GM21619 (cell line): ENCODE results near the gene CHST13.

Source experiments
- ATAC-seq: cut with Tn5 transposase; IDR thresholded peaks from one replicate; pipeline ENCODE4 v1.9.1; 2021; ENCODE audit not compliant: unreplicated experiment

CHST13 gene

GRCh38 chr3:126487151-126487771 is 36.7 kb upstream of the CHST13 start:
- no peak for ATAC-seq

GRCh38 chr3:126488185-126488584 is 35.8 kb upstream of the CHST13 start:
- no peak for ATAC-seq

DNA sequence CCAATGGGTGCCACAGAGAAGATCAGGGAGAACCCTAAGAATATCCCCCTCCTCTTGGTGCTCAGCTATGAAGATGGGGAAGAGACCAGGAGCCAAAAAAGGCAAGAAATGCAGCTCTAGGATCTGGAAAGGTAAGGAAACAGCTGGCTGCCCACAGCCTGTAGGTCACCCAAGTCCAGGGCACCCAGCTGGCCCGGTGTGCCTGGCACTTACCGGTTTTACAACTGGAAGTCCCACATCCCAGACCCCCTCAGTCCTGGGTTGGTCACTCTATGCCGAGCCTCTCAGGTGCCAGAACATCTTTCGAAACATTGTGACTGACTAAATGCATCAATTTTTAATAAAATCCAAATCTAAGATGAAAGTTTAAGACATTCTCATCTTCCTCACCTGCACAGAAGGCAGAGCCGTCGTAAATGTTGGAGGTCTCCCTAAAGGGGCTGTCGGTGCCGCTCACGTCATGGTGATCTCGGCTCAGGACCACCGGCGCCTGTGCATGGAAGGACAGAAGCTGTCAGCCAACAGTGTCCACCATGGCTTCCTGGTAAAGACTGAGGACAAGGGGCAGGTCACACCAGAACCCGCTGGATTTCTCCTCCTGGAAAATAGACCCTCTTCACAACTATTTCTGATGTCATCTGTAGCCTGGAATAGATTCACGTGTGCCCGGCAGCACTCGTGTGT is 34.9 kb upstream of the CHST13 start:
- ATAC-seq: no peak

DNA sequence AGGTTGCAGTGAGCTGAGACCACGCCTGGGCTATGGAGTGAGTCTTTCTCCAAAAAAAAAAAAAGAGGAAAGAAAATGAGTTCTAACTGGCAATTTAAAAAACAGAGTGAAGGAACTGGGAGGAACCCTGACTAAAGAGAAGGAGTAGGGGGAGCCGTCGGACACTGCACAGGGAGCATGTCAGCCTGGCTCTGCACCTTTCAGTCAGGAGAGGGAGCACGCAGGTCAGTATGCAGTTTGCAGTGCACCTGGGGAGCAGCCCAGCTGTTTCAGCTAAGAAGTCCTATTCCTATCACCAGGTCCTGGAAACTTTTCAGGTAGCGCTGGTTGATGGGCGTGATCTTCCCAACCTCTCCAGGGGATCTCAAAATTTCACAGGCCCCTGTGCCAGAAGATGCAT is 33.3 kb upstream of the CHST13 start:
- ATAC-seq: no peak

GRCh38 chr3:126491221-126492013 is 32.5 kb upstream of the CHST13 start:
- no peak for ATAC-seq

GRCh38 chr3:126493051-126493450 is 30.9 kb upstream of the CHST13 start:
- no peak for ATAC-seq

DNA sequence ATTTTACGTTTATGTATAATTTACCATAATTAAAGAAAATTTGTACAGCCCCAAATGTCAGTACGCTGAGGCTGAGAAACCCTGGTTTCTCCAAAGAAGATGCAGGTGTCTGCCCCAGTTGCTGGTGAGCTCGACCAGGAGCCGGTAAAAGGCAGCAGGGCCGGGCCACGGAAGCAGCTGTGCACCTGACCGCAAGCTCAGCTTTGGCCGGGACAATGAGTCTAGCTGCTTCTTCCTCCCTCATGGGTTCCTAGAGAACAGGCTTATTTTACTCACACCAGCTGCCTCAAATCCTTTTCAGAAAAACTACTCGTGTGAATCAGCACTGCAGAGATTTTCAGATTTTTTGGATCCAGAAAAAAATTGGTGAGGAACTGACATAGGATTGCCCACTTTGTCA is 30.2 kb upstream of the CHST13 start:
- ATAC-seq: no peak

DNA sequence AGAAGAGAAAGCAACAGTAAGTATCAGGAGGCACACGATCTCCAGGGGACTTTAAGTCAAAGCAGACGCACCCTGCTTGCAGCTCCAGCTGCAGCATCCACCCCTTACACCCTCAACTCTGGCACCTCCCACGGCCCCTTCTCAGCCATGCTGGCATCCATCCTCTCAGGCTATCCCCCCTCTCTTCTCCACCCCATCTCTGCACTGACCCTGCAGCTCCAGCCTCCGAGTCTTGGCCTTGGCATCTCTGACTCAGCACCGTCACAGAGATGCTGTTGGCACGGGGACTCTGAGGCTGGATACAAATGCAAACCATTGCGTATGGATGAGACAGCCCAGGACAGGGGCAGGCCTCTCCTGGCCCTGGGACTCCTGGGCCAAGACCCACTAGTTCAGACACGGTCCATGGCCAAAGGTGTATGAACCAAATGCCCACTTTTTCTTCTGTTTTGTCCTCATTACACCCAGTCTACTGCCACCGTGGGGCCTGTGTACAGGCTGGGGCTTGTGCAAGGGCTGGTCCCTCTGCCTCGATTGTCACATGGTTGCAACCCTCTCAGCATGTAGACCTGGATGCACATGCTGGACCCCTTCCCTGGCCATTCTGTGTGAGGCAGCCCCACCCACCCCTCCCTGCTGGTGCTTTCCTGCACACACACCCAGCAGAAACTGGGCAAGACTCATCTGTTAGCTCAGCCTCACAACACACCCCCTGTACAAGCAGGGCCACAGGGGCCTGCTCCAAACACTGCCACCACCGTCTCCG is 29.6 kb upstream of the CHST13 start:
- ATAC-seq: no peak

- ATAC-seq: no peak
These were observed 29.1 kb upstream of the CHST13 start for GRCh38 chr3:126494970-126495230.

DNA sequence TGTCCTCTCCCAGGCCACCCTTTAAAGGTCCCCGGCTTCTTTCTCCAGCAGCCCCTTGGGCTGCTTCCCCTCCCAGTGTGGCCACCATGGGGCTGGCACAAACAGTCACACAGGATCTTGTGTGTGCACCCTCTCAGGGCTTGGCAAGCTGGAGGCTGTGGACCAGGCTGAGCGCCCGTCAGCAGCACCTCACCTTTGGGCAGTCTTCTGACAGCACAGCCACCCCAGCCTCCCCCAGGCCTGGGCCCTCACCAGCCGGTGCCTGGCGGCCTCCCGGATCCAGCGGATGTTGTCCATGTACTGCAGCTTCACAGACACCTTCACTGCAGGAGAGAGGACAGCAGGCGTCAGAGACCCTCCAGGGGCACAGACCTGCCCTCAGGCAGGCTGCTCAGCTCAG is 28.2 kb upstream of the CHST13 start:
- ATAC-seq: no peak

DNA sequence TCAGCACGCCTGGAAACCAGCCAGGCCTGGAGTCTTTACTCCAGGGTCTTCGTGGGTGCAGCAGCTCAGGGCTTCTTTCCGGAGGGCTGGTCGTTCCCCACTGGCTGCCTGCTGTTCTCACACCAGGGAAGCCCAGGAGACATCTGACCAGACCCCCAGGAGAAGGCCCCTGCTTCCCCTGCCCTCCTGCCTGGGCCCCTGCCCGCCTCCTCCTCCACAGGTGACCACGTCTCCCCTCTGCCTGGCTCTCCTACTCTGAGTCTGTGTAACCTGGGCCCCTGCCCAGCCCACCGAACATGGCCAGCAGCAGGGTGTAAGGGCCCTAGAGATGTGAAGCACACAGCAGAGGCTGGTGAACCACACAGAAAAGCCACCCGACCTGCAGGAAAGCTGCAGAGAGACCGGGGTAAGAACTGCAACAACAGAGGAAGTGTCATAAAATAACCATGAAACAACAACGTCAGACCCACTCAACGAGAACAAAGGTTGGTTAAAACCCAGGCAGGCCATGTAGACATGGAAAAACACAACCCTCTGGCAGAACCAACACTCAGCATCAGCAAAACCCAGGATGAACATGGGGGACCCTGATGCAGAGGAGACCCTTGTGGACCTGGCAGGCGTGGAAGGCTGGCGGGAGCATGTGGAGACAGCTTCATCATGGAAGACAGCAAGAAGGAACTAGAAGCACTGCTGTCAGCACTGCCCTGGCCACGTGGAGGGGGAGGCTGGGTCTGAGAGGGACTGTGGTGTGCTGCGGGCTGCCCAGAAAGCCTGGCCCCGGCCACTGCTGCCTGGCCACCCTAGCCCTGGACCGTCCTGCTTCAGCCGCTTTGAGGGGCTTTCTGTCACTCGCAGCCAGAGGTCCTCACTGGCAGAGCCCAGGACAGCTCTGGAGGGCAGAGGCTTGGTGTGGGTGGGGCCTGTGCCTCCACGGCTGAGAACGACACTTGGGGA is 26.8 kb upstream of the CHST13 start:
- no peak for ATAC-seq

DNA sequence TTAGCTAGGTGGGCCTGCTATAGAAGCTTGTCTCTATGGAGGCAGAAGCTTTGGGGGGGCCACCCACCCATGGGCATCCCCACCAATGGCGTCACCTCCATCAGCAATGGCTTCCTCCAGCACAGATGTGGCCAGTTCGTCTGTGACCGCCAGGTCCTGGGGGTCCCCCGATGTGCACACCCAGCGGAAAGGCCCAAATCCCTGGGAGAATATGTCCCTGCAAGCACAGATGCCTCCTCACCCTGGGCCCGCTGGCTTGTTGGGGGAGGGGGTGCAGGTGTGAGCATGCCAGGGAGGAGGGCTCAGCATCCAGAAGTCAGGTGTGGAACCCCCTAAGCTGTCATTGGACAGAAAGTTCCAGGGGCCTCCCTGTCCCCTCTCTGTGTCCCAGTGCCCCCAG is 26.0 kb upstream of the CHST13 start:
- ATAC-seq: no peak

GRCh38 chr3:126498461-126498860 is 25.5 kb upstream of the CHST13 start:
- no peak for ATAC-seq

DNA sequence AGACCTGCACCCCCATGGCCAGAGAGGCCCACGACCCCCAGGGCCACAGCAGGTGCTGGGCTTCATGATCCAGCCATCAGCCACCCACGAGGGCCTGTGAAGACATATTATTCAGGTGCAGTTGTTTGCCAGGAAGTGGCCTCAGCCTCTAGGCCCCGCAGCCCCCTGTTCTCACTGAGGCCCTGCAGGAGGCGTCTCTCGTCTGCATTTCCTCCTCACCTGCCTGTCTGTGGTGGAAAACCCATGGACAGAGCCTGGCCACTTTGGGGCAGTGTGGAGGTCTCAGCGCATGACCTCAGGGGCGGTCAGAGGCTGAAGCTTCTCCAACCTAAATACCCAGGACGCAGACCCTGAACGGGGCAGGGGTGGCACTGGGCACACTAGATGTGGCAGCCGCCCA is 25.0 kb upstream of the CHST13 start:
- ATAC-seq: no peak

DNA sequence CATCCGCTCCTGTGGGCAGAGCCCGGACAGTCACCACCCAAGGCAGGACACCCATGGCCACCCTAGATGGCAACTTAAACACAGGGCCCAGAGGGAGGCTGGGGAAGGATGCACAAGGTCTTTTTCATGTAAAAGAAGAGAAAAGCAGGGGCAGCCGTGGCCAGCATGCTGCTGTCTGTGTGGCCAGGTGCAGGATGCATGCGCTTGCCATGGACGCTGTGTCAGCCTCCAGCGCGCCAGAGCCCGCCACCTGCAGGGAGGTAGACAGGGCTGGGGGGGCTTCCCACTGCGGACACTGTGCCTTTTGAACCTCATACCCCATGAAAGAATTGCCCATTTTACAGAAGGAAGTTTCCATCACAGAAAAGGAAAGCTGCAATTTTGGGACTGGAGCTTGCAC is 24.6 kb upstream of the CHST13 start:
- no peak for ATAC-seq

GRCh38 chr3:126500016-126500415 is 23.9 kb upstream of the CHST13 start:
- no peak for ATAC-seq

DNA sequence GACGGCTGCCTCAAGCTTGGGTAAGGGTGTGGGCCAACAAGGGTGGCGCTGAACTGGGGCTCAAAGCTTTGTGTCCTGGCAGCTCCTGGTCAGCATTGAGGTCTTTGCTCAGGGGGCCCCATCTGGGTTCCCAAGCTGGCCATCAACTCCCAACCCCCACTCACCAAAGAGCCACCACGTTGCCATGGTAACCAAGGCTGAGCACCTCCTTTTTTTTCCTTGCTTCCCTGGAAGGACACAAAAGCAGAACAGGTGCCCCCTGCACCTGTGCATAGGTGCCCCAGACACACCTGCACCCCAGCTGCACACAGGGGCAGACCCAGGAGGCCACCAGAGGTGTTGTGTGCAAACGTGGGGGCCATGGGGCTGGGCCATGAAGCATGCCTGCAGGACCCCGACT is 22.9 kb upstream of the CHST13 start:
- no peak for ATAC-seq

DNA sequence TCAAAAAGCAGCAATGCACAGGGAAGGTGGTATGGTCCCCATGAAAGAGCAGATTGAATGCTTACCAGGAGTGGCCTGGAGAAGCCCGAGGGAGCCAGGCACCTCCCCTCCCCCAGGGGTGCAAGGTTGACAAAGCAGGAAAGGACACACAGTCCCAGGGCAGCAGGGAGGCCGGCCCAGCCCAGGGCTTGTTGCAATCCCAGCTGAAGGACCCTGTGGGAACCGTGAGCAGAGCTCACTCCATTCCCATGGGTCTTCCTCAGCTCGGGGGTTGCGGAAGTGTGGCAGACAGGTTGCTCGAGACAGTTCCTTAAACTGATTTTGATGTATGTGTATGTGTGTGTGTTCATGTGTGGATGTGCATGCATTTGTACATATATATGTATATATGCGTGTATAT is 22.2 kb upstream of the CHST13 start:
- ATAC-seq: no peak

DNA sequence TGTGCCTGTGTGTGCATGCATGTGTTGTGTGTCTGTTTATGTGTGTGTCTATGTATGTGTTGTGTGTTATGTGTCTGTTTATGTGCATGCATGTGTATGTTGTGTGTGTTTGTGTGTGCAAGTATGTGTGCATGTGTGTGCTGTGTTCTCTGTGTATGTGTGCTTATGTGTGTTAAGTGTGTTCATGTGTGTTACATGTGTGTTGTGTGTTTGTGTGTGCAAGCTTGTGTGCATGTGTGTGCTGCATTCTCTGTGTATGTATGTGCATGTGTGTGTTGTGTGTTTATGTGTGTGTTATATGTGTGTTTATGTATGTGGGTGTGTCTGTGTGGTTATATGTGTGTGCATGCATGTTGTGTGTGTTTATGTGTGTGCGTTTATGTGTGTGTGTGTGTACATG is 21.3 kb upstream of the CHST13 start:
- no peak for ATAC-seq

DNA sequence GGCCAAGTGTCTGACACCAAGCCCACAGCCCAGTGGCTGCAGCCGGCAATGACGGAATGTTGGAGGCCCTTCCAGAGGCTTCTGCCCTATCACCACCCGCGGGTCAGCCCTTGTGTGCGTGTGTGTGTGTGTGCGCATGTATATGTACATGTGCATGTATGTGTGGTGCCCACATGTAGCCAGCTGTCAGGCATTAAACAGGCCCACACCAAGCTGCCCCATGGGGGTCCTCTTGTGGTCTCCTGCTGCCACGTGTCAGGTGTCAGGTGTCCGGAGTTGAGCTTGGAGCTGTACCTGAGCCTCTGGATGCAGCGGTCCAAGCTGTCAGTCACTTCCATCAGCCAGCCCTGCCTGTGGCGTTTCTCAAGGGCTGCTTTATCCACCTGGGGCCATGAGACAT is 20.3 kb upstream of the CHST13 start:
- ATAC-seq: no peak

DNA sequence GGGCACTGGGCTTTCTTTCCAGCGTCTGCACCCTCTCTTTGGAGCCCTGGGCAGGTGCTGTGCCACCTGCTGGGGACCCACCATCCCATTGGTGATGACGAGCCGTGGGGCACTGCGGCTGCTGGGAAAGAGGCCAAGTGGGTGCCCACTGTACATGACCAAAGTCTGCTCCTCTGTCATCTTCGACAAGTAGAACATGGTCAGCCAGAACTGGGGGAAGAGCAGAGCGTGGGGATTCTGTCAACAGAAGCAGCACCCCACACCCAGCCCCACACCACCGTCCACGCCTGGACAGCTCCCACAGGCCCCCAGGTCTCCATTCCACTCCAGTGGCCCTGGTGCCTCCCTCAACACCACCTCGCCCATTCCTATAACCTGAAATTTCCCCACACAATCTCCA is 16.1 kb upstream of the CHST13 start:
- no peak for ATAC-seq
